Activated effector memory CD4-positive, alpha-beta T cell treated with anti-CD3 and anti-CD28 coated beads, Interleukin-2, amount 50 U/mL, for 16 hours (primary cell): Measurements from ENCODE around the gene MYO10.

Experiments used
- DNase-seq: peaks from one replicate; pipeline ENCODE4 v3.0.0-alpha.2; 2020

MYO10 gene

DNA sequence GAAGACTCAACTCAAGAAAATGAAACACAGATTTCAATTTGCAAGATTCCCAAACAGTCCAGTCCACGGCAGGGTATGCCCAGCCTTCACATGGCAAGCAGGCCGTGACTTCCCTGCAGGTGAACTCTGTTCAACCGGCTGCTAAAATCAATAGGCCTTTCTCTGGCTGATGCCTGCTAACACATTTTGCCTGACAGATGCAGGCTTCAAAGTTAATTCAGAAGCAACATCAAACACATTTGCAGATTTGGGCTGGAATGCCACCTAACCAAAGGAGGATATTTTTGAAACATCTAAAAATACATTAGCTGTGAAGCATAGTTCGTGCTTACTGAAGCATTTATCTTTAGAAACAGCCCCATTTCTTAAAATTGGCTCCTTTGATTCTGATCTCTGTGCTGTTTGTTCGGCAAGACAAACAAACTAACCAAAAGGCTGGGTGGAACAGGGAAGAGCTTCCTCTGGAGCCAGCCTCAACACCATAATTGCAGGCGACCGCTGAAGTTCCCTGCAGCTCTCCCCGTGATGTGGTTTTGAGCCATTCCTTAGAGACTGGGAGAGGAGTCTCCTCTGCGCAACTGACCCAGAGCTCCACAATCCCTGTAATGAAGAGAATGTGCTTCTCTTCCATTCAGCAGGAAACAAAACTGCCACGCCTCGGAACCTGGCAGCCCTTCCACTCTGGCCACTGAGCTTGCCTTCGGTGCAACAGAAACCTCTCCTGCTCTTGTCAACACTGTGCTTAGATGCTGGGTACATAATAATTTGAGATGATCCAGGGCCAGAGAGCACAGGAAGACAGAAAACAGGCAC, 126.5 kb downstream of the MYO10 start:
- DNase-seq: no peak

GRCh38 chr5:16809010-16809394, 127.1 kb downstream of the MYO10 start:
- no peak for DNase-seq

- no peak for DNase-seq
Measured at GRCh38 chr5:16808021-16808420, 128.1 kb downstream of the MYO10 start.

DNA sequence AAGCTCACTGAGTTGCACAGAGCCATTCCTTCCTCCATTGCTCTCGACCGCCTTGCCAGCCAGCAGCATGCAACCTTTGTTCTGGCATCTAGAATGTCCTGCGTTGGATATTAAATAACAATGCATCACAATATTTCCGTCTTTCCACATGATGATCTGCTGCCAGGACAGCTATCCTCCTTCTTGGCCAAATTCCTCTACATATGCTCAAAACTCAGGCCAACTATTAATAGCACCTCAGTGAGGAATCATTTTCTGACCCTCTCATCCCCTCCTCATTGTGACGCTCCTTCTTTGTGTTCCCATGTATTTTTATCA, 128.6 kb downstream of the MYO10 start:
- no peak for DNase-seq

DNA sequence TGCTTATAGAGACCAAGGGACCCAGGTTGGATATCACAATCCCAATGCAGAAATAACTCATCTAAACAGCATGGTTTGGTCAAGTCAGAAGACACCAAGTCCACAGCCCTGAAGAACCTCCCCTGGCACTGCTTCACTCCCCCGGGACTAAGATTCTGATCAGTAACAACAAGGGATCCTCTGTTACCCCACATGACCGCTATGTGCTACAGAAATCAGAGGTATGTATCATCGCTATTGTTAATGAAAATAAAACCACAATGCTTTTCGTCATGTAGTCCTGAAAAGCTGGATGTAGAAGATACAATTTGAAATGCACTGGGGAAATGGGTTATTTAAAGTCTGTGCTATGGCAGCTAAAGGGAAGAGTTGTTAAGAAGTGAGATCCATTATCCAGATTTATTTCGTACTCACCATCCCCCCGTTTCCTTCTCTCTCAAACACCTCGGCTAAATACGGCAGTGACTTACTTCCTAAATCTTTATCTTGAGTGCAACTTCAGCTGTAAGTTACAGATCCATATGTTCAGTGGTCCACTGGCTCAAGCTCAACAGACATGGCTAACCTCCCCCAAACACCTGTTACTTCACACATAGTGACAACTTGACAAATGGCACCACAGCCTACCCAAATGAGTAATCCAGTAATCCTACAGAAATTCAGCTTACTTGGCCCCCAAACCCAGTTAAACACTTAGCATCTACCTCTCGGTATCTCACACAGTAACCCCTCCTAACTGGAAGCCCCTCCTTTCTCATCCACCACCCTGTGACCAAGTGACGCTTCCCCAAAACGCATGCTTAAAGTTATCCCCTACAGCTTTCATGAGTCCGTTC, 129.2 kb downstream of the MYO10 start:
- DNase-seq: no peak

GRCh38 chr5:16805486-16805885, 130.6 kb downstream of the MYO10 start:
- DNase-seq: no peak

DNA sequence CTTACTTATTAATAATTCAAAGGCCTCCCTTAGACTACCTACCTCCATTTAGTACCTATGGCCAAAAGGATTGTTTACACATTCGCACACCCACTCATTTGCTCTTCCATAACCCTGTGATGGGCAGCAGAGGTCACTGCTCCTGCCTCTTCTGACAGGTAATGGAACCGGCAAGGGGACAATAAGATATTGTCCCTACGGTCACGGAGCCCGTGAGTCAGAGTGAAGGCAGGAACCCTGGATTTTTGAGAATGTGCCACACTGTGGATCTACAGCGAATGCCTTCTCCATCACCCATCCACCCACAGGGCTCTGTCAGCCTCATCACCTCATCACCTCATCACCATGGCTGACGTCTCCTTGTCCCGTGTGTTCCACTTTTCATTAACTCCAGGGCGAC, 132.3 kb downstream of the MYO10 start:
- no peak for DNase-seq

DNA sequence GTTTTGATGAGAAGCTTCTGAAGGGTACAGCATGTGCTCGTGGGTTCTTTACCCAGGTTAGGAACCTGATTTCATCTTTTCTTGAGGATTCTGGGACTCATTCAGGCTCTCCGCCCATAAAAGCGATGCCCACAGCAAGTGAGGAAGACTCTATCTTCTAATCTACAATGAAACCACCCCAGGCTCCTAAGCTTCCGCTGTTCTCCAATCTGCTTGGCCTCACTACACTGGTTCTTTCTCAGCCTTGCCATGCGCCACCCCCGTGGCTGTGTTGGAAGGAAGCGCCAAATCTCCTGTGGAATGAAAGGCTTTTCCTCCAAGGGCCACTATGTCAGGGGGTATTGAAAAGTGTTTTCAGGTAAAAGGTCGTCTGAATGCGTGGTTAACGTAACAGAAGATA, 135.6 kb downstream of the MYO10 start:
- DNase-seq: no peak

- no peak for DNase-seq
Measured at GRCh38 chr5:16799796-16800195, 136.3 kb downstream of the MYO10 start.

- no peak for DNase-seq
Measured at GRCh38 chr5:16797951-16798350, 138.1 kb downstream of the MYO10 start.

DNA sequence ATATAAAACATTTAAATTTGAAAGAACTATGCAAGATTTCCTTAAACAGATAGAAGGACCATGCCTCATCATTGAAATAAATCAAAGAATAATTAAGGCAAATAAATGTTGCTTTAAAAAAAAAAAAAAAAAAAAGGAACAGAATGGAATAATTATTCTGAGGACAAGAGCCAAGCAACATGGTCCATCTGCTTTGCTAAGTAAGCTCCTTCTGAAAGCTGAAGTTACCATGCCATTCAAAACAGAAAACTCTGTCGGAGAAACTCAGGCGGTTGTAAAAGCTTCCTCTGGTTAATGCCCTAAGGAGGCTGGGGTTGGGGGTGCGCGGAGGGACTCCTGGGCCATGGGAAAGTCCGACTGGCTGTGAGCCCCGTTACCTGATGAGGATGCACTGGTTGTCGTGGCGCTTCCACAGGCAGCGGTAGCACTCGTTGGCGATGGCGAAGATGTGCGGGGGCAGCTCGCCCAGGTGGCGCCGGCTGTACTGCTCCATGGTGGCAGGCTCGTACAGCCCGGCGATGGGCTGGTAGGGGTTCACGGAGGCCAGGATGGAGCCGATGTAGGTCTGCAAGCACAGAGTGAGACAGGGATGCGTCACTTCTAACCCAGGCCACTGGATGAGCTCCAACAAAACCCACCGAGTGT, 141.7 kb downstream of the MYO10 start:
- no peak for DNase-seq

DNA sequence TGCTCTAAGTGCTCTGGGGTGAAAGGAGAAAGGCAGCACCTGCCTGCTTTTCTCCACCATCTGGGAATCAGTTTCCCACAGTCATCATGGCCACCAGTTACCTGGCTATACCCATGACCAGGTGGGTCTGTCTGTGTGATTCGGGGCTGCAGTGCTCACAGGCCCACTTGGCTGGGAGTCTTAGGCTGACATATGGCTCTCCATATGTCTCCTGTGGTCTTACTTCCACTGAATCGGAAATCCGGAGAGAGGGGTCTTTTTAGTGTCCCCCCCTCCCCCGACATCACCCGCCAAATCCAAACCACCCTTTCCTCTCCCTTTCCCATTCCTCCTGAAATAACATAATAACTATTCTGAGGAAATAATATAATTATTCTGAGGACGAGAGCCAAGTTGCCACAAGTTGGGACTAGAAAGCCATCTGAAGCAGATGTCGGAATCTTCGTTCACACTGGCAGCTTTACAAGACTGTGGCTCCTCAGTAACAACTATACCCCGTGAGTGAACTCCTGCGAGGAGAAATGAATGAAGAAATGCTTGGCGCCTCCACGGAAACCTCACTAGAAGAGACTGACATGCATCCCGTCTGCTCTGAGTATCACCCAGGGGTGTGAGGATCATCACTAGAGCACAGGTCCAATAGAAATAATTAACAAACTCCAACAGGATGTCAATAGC, 143.4 kb downstream of the MYO10 start:
- DNase-seq: no peak

- DNase-seq: no peak
Measured at GRCh38 chr5:16791904-16792597, 144.0 kb downstream of the MYO10 start.

- no peak for DNase-seq
Measured at GRCh38 chr5:16791036-16791705, 144.9 kb downstream of the MYO10 start.

- DNase-seq: no peak
Measured at GRCh38 chr5:16788957-16789356, 147.1 kb downstream of the MYO10 start.

DNA sequence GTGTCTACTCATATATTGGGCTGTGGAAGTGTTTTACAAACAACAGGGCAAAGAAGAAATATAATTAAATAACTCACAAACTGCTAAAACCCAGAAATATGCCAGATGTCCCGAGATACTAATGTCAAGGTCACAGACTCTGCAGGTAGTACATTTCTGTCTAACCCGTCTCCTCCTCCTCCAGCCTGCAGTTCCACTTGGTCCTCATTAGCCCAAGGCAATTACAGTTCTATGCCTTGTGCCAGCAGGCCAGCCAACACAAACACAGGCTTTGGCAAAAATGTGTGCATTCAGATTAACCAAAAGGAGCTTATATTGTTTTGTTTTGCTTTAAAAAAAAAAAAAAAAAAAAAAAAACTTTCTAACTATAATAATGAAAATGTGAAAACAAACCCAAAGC, 148.8 kb downstream of the MYO10 start:
- no peak for DNase-seq

DNA sequence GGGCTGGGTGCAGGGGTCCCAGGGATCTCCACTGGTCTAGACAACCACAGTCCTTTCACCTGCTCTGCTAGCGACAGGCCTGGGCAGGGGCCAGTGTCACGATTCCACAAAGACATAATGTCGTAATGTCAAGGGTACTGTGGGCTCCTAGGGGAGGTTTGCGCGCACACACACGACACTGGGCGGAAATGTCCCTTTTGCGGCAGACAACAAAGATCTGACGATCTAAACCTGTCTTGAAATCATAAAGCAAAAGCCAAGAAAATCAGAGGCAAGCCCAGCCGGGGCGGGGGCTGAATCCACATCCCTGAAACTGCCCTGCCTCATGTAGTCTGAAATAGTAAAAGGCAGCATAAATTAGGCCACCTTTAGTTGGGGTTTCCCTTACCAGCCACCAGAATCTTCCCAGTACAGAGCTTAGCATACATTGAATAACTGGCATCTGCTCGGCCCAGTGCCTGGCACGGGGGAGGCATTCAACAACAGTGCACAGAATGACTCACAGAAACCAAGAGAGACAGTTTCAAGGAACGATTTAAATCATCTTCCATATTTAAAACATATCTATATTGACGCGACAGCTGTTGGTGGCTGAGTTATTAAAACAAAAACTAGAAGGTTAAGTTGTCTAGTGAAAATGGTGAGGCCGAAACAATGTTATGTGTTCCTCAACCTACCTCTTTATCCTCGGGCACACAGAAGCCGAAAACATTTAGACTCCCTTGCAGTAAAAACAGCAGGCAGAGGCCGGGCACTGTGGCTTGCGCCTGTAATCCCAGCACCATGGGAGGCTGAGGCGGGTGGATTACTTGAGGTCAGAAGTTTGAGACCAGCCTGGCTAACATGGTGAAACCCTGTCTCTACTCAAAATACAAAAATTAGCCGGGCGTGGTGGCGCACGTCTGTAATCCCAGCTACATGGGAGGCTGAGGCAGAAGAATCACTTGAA, 151.0 kb downstream of the MYO10 start:
- DNase-seq: peak; percentile 81

DNA sequence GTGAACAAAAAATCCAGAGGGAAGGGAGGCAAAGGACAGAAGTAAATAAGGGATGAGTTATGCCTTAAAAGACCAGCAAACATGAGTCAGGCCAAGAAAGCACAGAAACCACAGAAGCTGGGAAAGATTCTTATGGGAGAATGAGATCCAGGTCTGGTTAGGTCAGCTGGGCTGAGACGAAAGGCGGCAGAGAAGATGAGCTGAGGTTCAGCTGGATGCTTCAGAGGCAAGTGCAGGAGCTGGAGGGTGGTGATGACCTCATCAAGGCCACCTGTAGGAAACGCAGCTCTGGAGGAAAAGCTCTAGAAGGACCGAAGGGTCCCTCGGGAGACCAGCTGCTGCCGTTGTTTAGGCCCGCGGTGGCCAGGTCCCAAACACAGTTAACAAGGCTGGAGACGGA, 152.0 kb downstream of the MYO10 start:
- DNase-seq: no peak

GRCh38 chr5:16781828-16782626, 154.1 kb downstream of the MYO10 start:
- no peak for DNase-seq

GRCh38 chr5:16780325-16780724, 155.8 kb downstream of the MYO10 start:
- no peak for DNase-seq
